Activated naive CD4-positive, alpha-beta T cell treated with anti-CD3 and anti-CD28 coated beads, Interleukin-2, amount 50 U/mL, for 72 hours (primary cell): ENCODE results near the gene ZP2. TPM values are rescaled to one million over a fixed set of nuclear protein-coding genes. Genes with fewer than 3 reads are reported as not detected.

Experiments
- total RNA-seq, 2 donors: library from RNA; stranded (reverse); gene quantifications; one replicate each; pipeline ENCODE4 v1.2.3, GENCODE V29; 2022

ZP2 gene
- total RNA-seq, 2 donors from 2014 or later: not detected

Other genes starting within 250 kb of the ZP2 start
- gene DNAH3, start 60.7 kb downstream of the ZP2 start, total RNA-seq: not detected
- gene LDAF1, start 52.9 kb downstream of the ZP2 start, total RNA-seq: 10 to 100 TPM; 15.3 to 33.6 TPM
- gene ANKS4B, start 22.1 kb upstream of the ZP2 start, total RNA-seq: not detected
- gene CRYM, start 66.7 kb upstream of the ZP2 start, total RNA-seq: not detected